H9 (cell line): ENCODE results near the gene NSRP1. TPM values are rescaled to one million over a fixed set of nuclear protein-coding genes. Genes with fewer than 3 reads are reported as not detected.

Source experiments
- DNase-seq: peaks from one replicate; pipeline ENCODE4 v3.0.0-alpha.2; 2017
- H2AFZ ChIP-seq: one replicate; pipeline ENCODE4 v1.6.1; 2013; ENCODE audit warnings: mild to moderate bottlenecking, low read length, control low read depth, moderate library complexity
- H2AK5ac ChIP-seq: 2 replicates; pipeline ENCODE4 v1.6.1; 2013; ENCODE audit warnings: low read length, control low read depth, mixed read lengths; ENCODE audit not compliant: insufficient read length
- H2BK120ac ChIP-seq: one replicate; pipeline ENCODE4 v1.6.1; 2013; ENCODE audit warnings: low read depth, mild to moderate bottlenecking, low read length, control low read depth, inconsistent platforms; ENCODE audit not compliant: poor library complexity, severe bottlenecking
- H2BK12ac ChIP-seq: 2 replicates; pipeline ENCODE4 v1.6.1; 2013; ENCODE audit warnings: low read length, control low read depth, mixed read lengths, low read depth; ENCODE audit not compliant: insufficient read length
- H2BK15ac ChIP-seq: 2 replicates; pipeline ENCODE4 v1.6.1; 2013; ENCODE audit warnings: low read depth, low read length, control low read depth
- H2BK20ac ChIP-seq: one replicate; pipeline ENCODE4 v1.6.1; 2013; ENCODE audit warnings: low read depth, mild to moderate bottlenecking, low read length, control low read depth, inconsistent platforms; ENCODE audit not compliant: poor library complexity, severe bottlenecking
- H2BK5ac ChIP-seq: 2 replicates; pipeline ENCODE4 v1.6.1; 2013; ENCODE audit warnings: low read length, control low read depth, mixed read lengths; ENCODE audit not compliant: insufficient read length
- H3K14ac ChIP-seq: 2 replicates; pipeline ENCODE4 v1.6.1; 2013; ENCODE audit warnings: low read length, control low read depth; ENCODE audit not compliant: insufficient read depth
- H3K18ac ChIP-seq: 2 replicates; pipeline ENCODE4 v1.6.1; 2013; ENCODE audit warnings: low read depth, mild to moderate bottlenecking, mixed read lengths, low read length, control low read depth; ENCODE audit not compliant: insufficient read length
- H3K23ac ChIP-seq: 2 replicates; pipeline ENCODE4 v1.6.1; 2013; ENCODE audit warnings: low read length, control low read depth, mixed read lengths, low read depth; ENCODE audit not compliant: insufficient read length
- H3K23me2 ChIP-seq: 2 replicates; pipeline ENCODE4 v1.6.1; 2013; ENCODE audit warnings: low read depth, mild to moderate bottlenecking, mixed read lengths, low read length, control low read depth; ENCODE audit not compliant: insufficient read length, poor library complexity, severe bottlenecking
- H3K27ac ChIP-seq: 2 replicates; pipeline ENCODE4 v1.5.1; 2013; ENCODE audit warnings: low read length, control low read depth, mixed read lengths, low read depth; ENCODE audit not compliant: insufficient read length
- H3K27me3 ChIP-seq: 2 replicates; pipeline ENCODE4 v1.6.1; 2013; ENCODE audit warnings: low read length, control low read depth, inconsistent platforms; ENCODE audit not compliant: insufficient read depth
- H3K4ac ChIP-seq: 2 replicates; pipeline ENCODE4 v1.6.1; 2013; ENCODE audit warnings: low read depth, mild to moderate bottlenecking, control low read depth, inconsistent platforms, low read length, moderate library complexity
- H3K4me1 ChIP-seq: 2 replicates; pipeline ENCODE4 v1.6.1; 2013; ENCODE audit warnings: low read length, control low read depth, inconsistent platforms; ENCODE audit not compliant: insufficient read depth
- H3K4me2 ChIP-seq: 2 replicates; pipeline ENCODE4 v1.6.1; 2013; ENCODE audit warnings: low read length, control low read depth, mixed read lengths; ENCODE audit not compliant: insufficient read length, insufficient read depth
- H3K56ac ChIP-seq: 2 replicates; pipeline ENCODE4 v1.6.1; 2013; ENCODE audit warnings: low read depth, mild to moderate bottlenecking, mixed read lengths, low read length, control low read depth; ENCODE audit not compliant: insufficient read length
- H3K79me1 ChIP-seq: 2 replicates; pipeline ENCODE4 v1.6.1; 2013; ENCODE audit warnings: low read depth, mild to moderate bottlenecking, moderate library complexity, low read length, control low read depth, inconsistent platforms; ENCODE audit not compliant: insufficient read depth, poor library complexity, severe bottlenecking
- H3K79me2 ChIP-seq: 2 replicates; pipeline ENCODE4 v1.6.1; 2013; ENCODE audit warnings: low read length, control low read depth, inconsistent platforms; ENCODE audit not compliant: insufficient read depth
- H3K9ac ChIP-seq: 2 replicates; pipeline ENCODE4 v1.6.1; 2013; ENCODE audit warnings: low read length, control low read depth, mixed read lengths; ENCODE audit not compliant: insufficient read length; ENCODE audit errors: extremely low read depth
- H3K9me3 ChIP-seq: one replicate; pipeline ENCODE4 v1.6.1; 2013; ENCODE audit warnings: low read depth, low read length, inconsistent platforms; ENCODE audit not compliant: control insufficient read depth
- H3T11ph ChIP-seq: one replicate; pipeline ENCODE4 v1.6.1; 2013; ENCODE audit warnings: mild to moderate bottlenecking, low read length, control low read depth, inconsistent platforms
- H4K20me1 ChIP-seq: one replicate; pipeline ENCODE4 v1.6.1; 2013; ENCODE audit not compliant: control insufficient read depth, insufficient read length, insufficient read depth
- H4K5ac ChIP-seq: 2 replicates; pipeline ENCODE4 v1.6.1; 2013; ENCODE audit warnings: low read depth, mild to moderate bottlenecking, mixed read lengths, low read length, control low read depth; ENCODE audit not compliant: insufficient read length
- H4K8ac ChIP-seq: replicated peaks from 2 replicates; pipeline ENCODE4 v1.6.1; 2013; ENCODE audit warnings: low read length, control low read depth, mixed read lengths, low read depth; ENCODE audit not compliant: insufficient read length
- H4K91ac ChIP-seq: 2 replicates; pipeline ENCODE4 v1.6.1; 2013; ENCODE audit warnings: low read depth, mild to moderate bottlenecking, moderate library complexity, mixed read lengths, low read length, control low read depth; ENCODE audit not compliant: insufficient read length
- H3K27ac Mint-ChIP-seq, 3 experiments: 2 replicates in 2 of 3; 3 replicates in 1 of 3; pipeline ENCODE4 v1.8.0; 2020 to 2021; ENCODE audit warnings: mixed read lengths in 3 of 3, mild to moderate bottlenecking in 1 of 3, moderate library complexity in 1 of 3
- H3K27me3 Mint-ChIP-seq: 2 replicates; pipeline ENCODE4 v1.8.0; 2021; ENCODE audit warnings: low read depth, mild to moderate bottlenecking, moderate library complexity, mixed read lengths
- H3K36me3 Mint-ChIP-seq, 3 experiments: 2 replicates in 2 of 3; 3 replicates in 1 of 3; pipeline ENCODE4 v1.8.0; 2020 to 2021; ENCODE audit warnings: low read depth in 3 of 3, mixed read lengths in 3 of 3; ENCODE audit not compliant: insufficient read depth in 1 of 3
- H3K4me1 Mint-ChIP-seq, 2 experiments: 2 replicates each; pipeline ENCODE4 v1.8.0; 2020; ENCODE audit warnings: mixed read lengths in 2 of 2
- H3K4me3 Mint-ChIP-seq, 2 experiments: 2 replicates in 1 of 2; 3 replicates in 1 of 2; pipeline ENCODE4 v1.8.0; 2020 to 2021; ENCODE audit warnings: mild to moderate bottlenecking in 2 of 2, mixed read lengths in 2 of 2, moderate library complexity in 1 of 2
- H3K9me3 Mint-ChIP-seq, 2 experiments: 2 replicates in 1 of 2; 3 replicates in 1 of 2; pipeline ENCODE4 v1.8.0; 2020; ENCODE audit warnings: mild to moderate bottlenecking in 2 of 2, mixed read lengths in 2 of 2, moderate library complexity in 1 of 2
- CTCF ChIP-seq: fragments of 200-600 bp; sonication (generic); conservative IDR thresholded peaks from 3 replicates; pipeline ENCODE4 v1.8.0; 2021; ENCODE audit warnings: antibody characterized with exemption, mild to moderate bottlenecking
- WGBS: extraction: QIAGEN DNeasy Blood & Tissue Kit; methylation state at CpG from one replicate; pipeline ENCODE4 v1.1.7; 2013; ENCODE audit warnings: missing lambda C conversion rate, low lambda C conversion rate, mixed read lengths; ENCODE audit not compliant: insufficient read length; ENCODE audit errors: extremely low coverage; 5-methylcytosine and 5-hydroxymethylcytosine counted together
- total RNA-seq: library from RNA; stranded (reverse); gene quantifications from 2 replicates; pipeline ENCODE4 v1.2.1, GENCODE V29; 2021

The NSRP1 gene
- total RNA-seq, 1 experiment from 2014 or later, result 33.3 TPM

- no peak overlapping the region for H3K56ac ChIP-seq
- no CpG with 5 or more reads among the region's 2 CpGs for WGBS
Measured at GRCh38 chr17:30191072-30191471, 74.5 kb downstream of the NSRP1 start.

More at GRCh38 chr17:30191072-30191471, 74.5 kb downstream of the NSRP1 start:
- H2BK5ac ChIP-seq, result no peak overlapping the region
- H3K79me1 ChIP-seq, result no peaks in the 10 kb centered on the region
- no peak overlapping the region for H3K4ac ChIP-seq
- no peak overlapping the region for H2BK15ac ChIP-seq
- H3K27me3 Mint-ChIP-seq, result no peaks in the 10 kb centered on the region; the same call in 1 of the 2 replicates
- no peaks in the 10 kb centered on the region for H3K79me2 ChIP-seq
- H3K4me2 ChIP-seq, result no peak overlapping the region
- no peak overlapping the region for H3K23ac ChIP-seq
- H4K5ac ChIP-seq, result no peak overlapping the region
- no peak overlapping the region for H2AFZ ChIP-seq
- H3K4me1 Mint-ChIP-seq, result no peaks in the 10 kb centered on the region
- no peak overlapping the region for H4K8ac ChIP-seq
- no peak overlapping the region for H3K27ac Mint-ChIP-seq
- H2BK120ac ChIP-seq, result no peak overlapping the region
- no peaks in the 10 kb centered on the region for H3K9me3 Mint-ChIP-seq
- H2BK20ac ChIP-seq, result no peak overlapping the region
- H4K91ac ChIP-seq, result no peak overlapping the region
- H3K27me3 ChIP-seq, result no peaks in the 10 kb centered on the region
- no peak overlapping the region for H2AK5ac ChIP-seq
- no peak overlapping the region for H2BK12ac ChIP-seq
- no peaks in the 10 kb centered on the region for H3K9me3 ChIP-seq
- H3K9ac ChIP-seq, result no peak overlapping the region
- H3K18ac ChIP-seq, result no peak overlapping the region
- H3K4me1 ChIP-seq, result no peaks in the 10 kb centered on the region
- no peaks in the 10 kb centered on the region for H3K23me2 ChIP-seq
- no peak overlapping the region for H3K14ac ChIP-seq
- no peak overlapping the region for H3K27ac ChIP-seq
- no peak for DNase-seq
- no peak overlapping the region for H3K4me3 Mint-ChIP-seq
- no peak overlapping the region for H3T11ph ChIP-seq
- H3K36me3 Mint-ChIP-seq, result peaks cover 0 to 3% (median 0%) of the 10 kb centered on the region in 3 experiments; a peak in 2 of 7 replicates
- H4K20me1 ChIP-seq, result no peaks in the 10 kb centered on the region
- no peak for TF ChIP-seq CTCF
